ENCODE results near the gene TTC39C. TPM values are rescaled to one million over a fixed set of nuclear protein-coding genes. Genes with fewer than 3 reads are reported as not detected.

Gene TTC39C
- total RNA-seq, 4 donors from 2014 or later, result 39.2 to 65.7 (median 51.8) TPM

- no peak for TF ChIP-seq CTCF (IDR thresholded peaks at IDR 0.05; ENCODE audit: low read depth)
Measured at GRCh38 chr18:23971097-23971440, 43.5 kb upstream of the TTC39C start.

GRCh38 chr18:23971666-23972230, 42.8 kb upstream of the TTC39C start:
- TF ChIP-seq CTCF (IDR thresholded peaks at IDR 0.05; ENCODE audit: low read depth), result no peak

GRCh38 chr18:23972453-23972852, 42.1 kb upstream of the TTC39C start:
- no peak for TF ChIP-seq CTCF (IDR thresholded peaks at IDR 0.05; ENCODE audit: low read depth)

GRCh38 chr18:23977103-23977502, 37.5 kb upstream of the TTC39C start:
- TF ChIP-seq CTCF (IDR thresholded peaks at IDR 0.05; ENCODE audit: low read depth), result no peak

- no peak for TF ChIP-seq CTCF (IDR thresholded peaks at IDR 0.05; ENCODE audit: low read depth)
Measured at GRCh38 chr18:23977719-23978483, 36.7 kb upstream of the TTC39C start.

- no peak for TF ChIP-seq CTCF (IDR thresholded peaks at IDR 0.05; ENCODE audit: low read depth)
Measured at GRCh38 chr18:23981369-23981980, 33.1 kb upstream of the TTC39C start.

Measured in subcutaneous adipose tissue (tissue), 4 donors.